GM23338 (cell line): ENCODE data around the gene PKNOX2. TPM values are rescaled to one million over a fixed set of nuclear protein-coding genes. Genes with fewer than 3 reads are reported as not detected.

Experiments used
- ATAC-seq: fragments of 200-7000 bp; cut with Tn5 transposase; 3 replicates; pipeline ENCODE4 v1.9.1; 2020
- DNase-seq: peaks from one replicate; pipeline ENCODE4 v3.0.0-alpha.2; 2015; ENCODE audit warnings: low spot score
- H2AFZ ChIP-seq: fragments of 200-600 bp; sonication (generic); 2 replicates; pipeline ENCODE4 v1.8.0; 2016; ENCODE audit warnings: antibody characterized with exemption, mild to moderate bottlenecking, moderate library complexity
- H3F3A ChIP-seq: fragments of 200-600 bp; sonication (generic); replicated peaks from 2 replicates; pipeline ENCODE4 v1.8.0; 2017; ENCODE audit warnings: antibody characterized with exemption, mixed run types, low read depth
- H3K27ac ChIP-seq: fragments of 200-600 bp; sonication (generic); 2 replicates; pipeline ENCODE4 v1.6.1; 2016; ENCODE audit warnings: low read depth
- H3K27me3 ChIP-seq: fragments of 200-600 bp; sonication (generic); 2 replicates; pipeline ENCODE4 v1.8.0; 2016; ENCODE audit warnings: mild to moderate bottlenecking, mixed run types, moderate library complexity; ENCODE audit not compliant: insufficient read depth
- H3K36me3 ChIP-seq: fragments of 200-600 bp; sonication (generic); 2 replicates; pipeline ENCODE4 v1.8.0; 2016; ENCODE audit warnings: mild to moderate bottlenecking; ENCODE audit not compliant: insufficient read depth
- H3K4me1 ChIP-seq: fragments of 200-600 bp; sonication (generic); 2 replicates; pipeline ENCODE4 v1.8.0; 2016; ENCODE audit warnings: mild to moderate bottlenecking, moderate library complexity; ENCODE audit not compliant: insufficient read depth
- H3K4me2 ChIP-seq: fragments of 200-600 bp; sonication (generic); 2 replicates; pipeline ENCODE4 v1.7.1; 2017; ENCODE audit warnings: mixed run types
- H3K4me3 ChIP-seq: fragments of 200-600 bp; sonication (generic); 2 replicates; pipeline ENCODE4 v1.6.1; 2016; ENCODE audit warnings: mixed run types
- H3K79me2 ChIP-seq: fragments of 200-600 bp; sonication (generic); replicated peaks from 2 replicates; pipeline ENCODE4 v1.8.0; 2017; ENCODE audit warnings: mild to moderate bottlenecking; ENCODE audit not compliant: insufficient read depth
- H3K9me2 ChIP-seq: fragments of 200-600 bp; sonication (generic); 2 replicates; pipeline ENCODE4 v1.8.0; 2017; ENCODE audit not compliant: insufficient read depth
- H4K20me1 ChIP-seq: fragments of 200-600 bp; sonication (generic); replicated peaks from 2 replicates; pipeline ENCODE4 v1.8.0; 2017; ENCODE audit warnings: mild to moderate bottlenecking; ENCODE audit not compliant: insufficient read depth
- H3K27ac Mint-ChIP-seq: 2 replicates; pipeline ENCODE4 v1.8.0; 2020; ENCODE audit warnings: inconsistent platforms, mild to moderate bottlenecking, moderate library complexity, mixed read lengths
- H3K27me3 Mint-ChIP-seq: 3 replicates; pipeline ENCODE4 v1.8.0; 2022; ENCODE audit warnings: low read depth, mild to moderate bottlenecking, moderate library complexity, mixed read lengths, inconsistent platforms; ENCODE audit not compliant: insufficient read depth, poor library complexity
- H3K36me3 Mint-ChIP-seq: 3 replicates; pipeline ENCODE4 v1.8.0; 2021; ENCODE audit warnings: low read depth, mild to moderate bottlenecking, inconsistent platforms, moderate library complexity, mixed read lengths
- H3K4me1 Mint-ChIP-seq: 3 replicates; pipeline ENCODE4 v1.8.0; 2020; ENCODE audit warnings: mild to moderate bottlenecking, inconsistent platforms, mixed read lengths
- H3K4me3 Mint-ChIP-seq: 3 replicates; pipeline ENCODE4 v1.8.0; 2021; ENCODE audit warnings: moderate library complexity, mild to moderate bottlenecking, inconsistent platforms, mixed read lengths
- H3K9me3 Mint-ChIP-seq: 3 replicates; pipeline ENCODE4 v1.8.0; 2020; ENCODE audit warnings: moderate library complexity, mild to moderate bottlenecking, inconsistent platforms, mixed read lengths
- CREB1 ChIP-seq: fragments of 250-450 bp; sonication (Bioruptor Pico); IDR thresholded peaks from 2 replicates; pipeline ENCODE4 v1.5.0; 2020; ENCODE audit warnings: low read depth, mild to moderate bottlenecking, moderate library complexity
- ETS1 ChIP-seq: IDR thresholded peaks from 2 replicates; pipeline ENCODE4 v1.6.1; 2016; ENCODE audit warnings: antibody characterized with exemption
- EZH2 ChIP-seq: fragments of 200-600 bp; sonication (generic); IDR thresholded peaks from one replicate; pipeline ENCODE4 v1.8.0; 2017; ENCODE audit warnings: antibody characterized with exemption, mild to moderate bottlenecking, low read depth; ENCODE audit not compliant: unreplicated experiment
- EZH2phosphoT487 ChIP-seq: fragments of 200-600 bp; sonication (generic); IDR thresholded peaks from one replicate; pipeline ENCODE4 v1.8.1; 2018; ENCODE audit warnings: antibody characterized with exemption; ENCODE audit not compliant: unreplicated experiment
- JUNB ChIP-seq: IDR thresholded peaks from one replicate; pipeline ENCODE4 v1.6.1; 2016; ENCODE audit warnings: antibody characterized with exemption; ENCODE audit not compliant: unreplicated experiment
- NANOG ChIP-seq: IDR thresholded peaks from 2 replicates; pipeline ENCODE4 v1.6.1; 2016; ENCODE audit warnings: antibody characterized with exemption, borderline replicate concordance
- POLR2AphosphoS5 ChIP-seq: IDR thresholded peaks from 2 replicates; pipeline ENCODE4 v1.6.1; 2016; ENCODE audit warnings: antibody characterized with exemption, low read depth
- REST ChIP-seq: IDR thresholded peaks from one replicate; pipeline ENCODE4 v1.6.1; 2018; ENCODE audit warnings: antibody characterized with exemption; ENCODE audit not compliant: unreplicated experiment
- STAT1 ChIP-seq: IDR thresholded peaks from one replicate; pipeline ENCODE4 v1.6.1; 2016; ENCODE audit warnings: antibody characterized with exemption; ENCODE audit not compliant: unreplicated experiment
- ZNF114 ChIP-seq: fragments of 250-450 bp; sonication (Bioruptor Pico); IDR thresholded peaks from 2 replicates; pipeline ENCODE4 v1.5.0; 2020; ENCODE audit warnings: mild to moderate bottlenecking, moderate library complexity
- ZNF331 ChIP-seq: fragments of 250-450 bp; sonication (Bioruptor Pico); IDR thresholded peaks from 2 replicates; pipeline ENCODE4 v1.5.0; 2020; ENCODE audit warnings: low read depth, mild to moderate bottlenecking, moderate library complexity
- ZNF462 ChIP-seq: fragments of 250-450 bp; sonication (Bioruptor Pico); IDR thresholded peaks from 2 replicates; pipeline ENCODE4 v1.5.0; 2020; ENCODE audit warnings: mild to moderate bottlenecking, moderate library complexity
- polyA plus RNA-seq: library from polyadenylated mRNA; unstranded; fragments of >200 nt; fragmentation: Nextera tagmentation; extraction: Ambion mirVana; gene quantifications from 2 replicates; pipeline ENCODE4 v1.2.1, GENCODE V29; 2016
- total RNA-seq: library from RNA; depleted of rRNA; stranded (reverse); fragments of >200 nt; shearing (Covaris generic); gene quantifications from 2 replicates; pipeline ENCODE4 v1.2.3, GENCODE V29; 2014
- TF ChIP-seq, protein P1 (sequence below), 2 experiments: fragments of 200-600 bp in 1 of 2; sonication (generic) in 1 of 2; conservative IDR thresholded peaks; 2 replicates each; pipeline versions ENCODE4 v1.5.1 to v1.6.1; 2016 to 2017; ENCODE audit warnings: antibody characterized with exemption in 2 of 2, low read depth in 2 of 2, mild to moderate bottlenecking in 2 of 2, moderate library complexity in 1 of 2

The PKNOX2 gene
- total and polyA plus RNA-seq, 2 experiments from 2014 or later, result 0.42 to 0.83 TPM

- DNase-seq (no peak), ATAC-seq (no peak)
- no peaks in the 10 kb centered on the region for H3K79me2 ChIP-seq
- H3K4me1 ChIP-seq, result peaks cover 16% of the 10 kb centered on the region
- no peak for TF ChIP-seq EZH2phosphoT487
- no peak for TF ChIP-seq ETS1
- no peak for TF ChIP-seq CREB1 (CRISPR knock-in tag)
- no peak for TF ChIP-seq REST
- TF ChIP-seq EZH2, result no peak
- no peak for TF ChIP-seq ZNF114
- no peak for TF ChIP-seq ZNF462
- no peak for TF ChIP-seq JUNB
- TF ChIP-seq, protein P1, sequence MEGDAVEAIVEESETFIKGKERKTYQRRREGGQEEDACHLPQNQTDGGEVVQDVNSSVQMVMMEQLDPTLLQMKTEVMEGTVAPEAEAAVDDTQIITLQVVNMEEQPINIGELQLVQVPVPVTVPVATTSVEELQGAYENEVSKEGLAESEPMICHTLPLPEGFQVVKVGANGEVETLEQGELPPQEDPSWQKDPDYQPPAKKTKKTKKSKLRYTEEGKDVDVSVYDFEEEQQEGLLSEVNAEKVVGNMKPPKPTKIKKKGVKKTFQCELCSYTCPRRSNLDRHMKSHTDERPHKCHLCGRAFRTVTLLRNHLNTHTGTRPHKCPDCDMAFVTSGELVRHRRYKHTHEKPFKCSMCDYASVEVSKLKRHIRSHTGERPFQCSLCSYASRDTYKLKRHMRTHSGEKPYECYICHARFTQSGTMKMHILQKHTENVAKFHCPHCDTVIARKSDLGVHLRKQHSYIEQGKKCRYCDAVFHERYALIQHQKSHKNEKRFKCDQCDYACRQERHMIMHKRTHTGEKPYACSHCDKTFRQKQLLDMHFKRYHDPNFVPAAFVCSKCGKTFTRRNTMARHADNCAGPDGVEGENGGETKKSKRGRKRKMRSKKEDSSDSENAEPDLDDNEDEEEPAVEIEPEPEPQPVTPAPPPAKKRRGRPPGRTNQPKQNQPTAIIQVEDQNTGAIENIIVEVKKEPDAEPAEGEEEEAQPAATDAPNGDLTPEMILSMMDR (conservative IDR thresholded peaks at IDR 0.05; ENCODE audit: low read depth in 2 of 2), result no peak
- TF ChIP-seq ZNF331 (CRISPR knock-in tag), result no peak
- TF ChIP-seq NANOG, result no peak
- TF ChIP-seq POLR2AphosphoS5, result no peak
- TF ChIP-seq STAT1, result no peak
- no peak overlapping the region for H3K4me2 ChIP-seq
- no peaks in the 10 kb centered on the region for H4K20me1 ChIP-seq
- H3K9me2 ChIP-seq, result no peaks in the 10 kb centered on the region
- H3K27ac Mint-ChIP-seq, result no peak overlapping the region
- peaks cover 30% of the 10 kb centered on the region for H3K4me1 Mint-ChIP-seq
- H3K27me3 ChIP-seq, result no peaks in the 10 kb centered on the region
- H3K27ac ChIP-seq, result no peak overlapping the region
- no peaks in the 10 kb centered on the region for H3K36me3 Mint-ChIP-seq
- H3K4me3 Mint-ChIP-seq, result no peak overlapping the region
- no peaks in the 10 kb centered on the region for H3K36me3 ChIP-seq
- no peak overlapping the region for H2AFZ ChIP-seq
- H3K4me3 ChIP-seq, result no peak overlapping the region
- H3F3A ChIP-seq, result no peaks in the 10 kb centered on the region
- H3K9me3 Mint-ChIP-seq, result no peaks in the 10 kb centered on the region
- H3K27me3 Mint-ChIP-seq, result peaks cover 12% of the 10 kb centered on the region
Measured at GRCh38 chr11:125183641-125184040, 19.1 kb downstream of the PKNOX2 start.
